Gastroesophageal sphincter (tissue), 4 donors: Measurements from ENCODE around the gene TSPAN15. TPM values are rescaled to one million over a fixed set of nuclear protein-coding genes. Genes with fewer than 3 reads are reported as not detected.
"Not testable (repeated sequence)": the region's sequence is repeated elsewhere in the genome, so short reads cannot be mapped to it uniquely, and the experiment has no call there.

Source experiments
- ATAC-seq: fragments of 150-250 bp; one replicate; pipeline ENCODE4 v1.9.1; 2016; ENCODE audit warnings: mild to moderate bottlenecking, moderate library complexity
- H3K27ac ChIP-seq, 4 donors: fragments of 200-600 bp; sonication (generic) in 3 of 4; 1 replicate in 3 of 4; 2 replicates in 1 of 4; pipeline ENCODE4 v1.5.1; 2016 to 2019
- H3K27me3 ChIP-seq: fragments of 200-600 bp; sonication (generic); one replicate; pipeline ENCODE4 v1.5.1; 2019
- H3K36me3 ChIP-seq, 2 donors: fragments of 200-600 bp; sonication (generic); one replicate each; pipeline ENCODE4 v1.5.1; 2019; ENCODE audit warnings: control low read depth in 1 of 2
- H3K4me1 ChIP-seq, 3 donors: fragments of 200-600 bp; sonication (generic); 1 replicate in 2 of 3; 2 replicates in 1 of 3; pipeline ENCODE4 v1.5.1; 2016 to 2019; ENCODE audit warnings: control low read depth in 2 of 3
- H3K4me3 ChIP-seq, 2 donors: fragments of 200-600 bp; sonication (generic); one replicate each; pipeline ENCODE4 v1.5.1; 2019; ENCODE audit warnings: mild to moderate bottlenecking in 1 of 2, moderate library complexity in 1 of 2
- H3K9me3 ChIP-seq, 3 donors: fragments of 200-600 bp; sonication (generic); one replicate each; pipeline ENCODE4 v1.5.1; 2017 to 2019; ENCODE audit warnings: control low read depth in 2 of 3
- CTCF ChIP-seq, 4 experiments: fragments of 200-600 bp in 2 of 4; fragments of 450-650 bp in 2 of 4; sonication (generic) in 1 of 4; IDR thresholded peaks; one replicate each; pipeline ENCODE4 v1.5.1; 2017 to 2019; ENCODE audit warnings: antibody characterized with exemption in 4 of 4, mild to moderate bottlenecking in 2 of 4, moderate library complexity in 2 of 4
- EP300 ChIP-seq: sonication (generic); formaldehyde crosslinking; IDR thresholded peaks from one replicate; pipeline ENCODE4 v1.6.1; 2017; ENCODE audit warnings: antibody characterized with exemption, mild to moderate bottlenecking
- POLR2A ChIP-seq, 2 donors: fragments of 450-650 bp; IDR thresholded peaks; one replicate each; pipeline ENCODE4 v1.6.1; 2017; ENCODE audit warnings: antibody characterized with exemption in 2 of 2, mild to moderate bottlenecking in 2 of 2, moderate library complexity in 1 of 2
- POLR2AphosphoS5 ChIP-seq: sonication (generic); formaldehyde crosslinking; IDR thresholded peaks from one replicate; pipeline ENCODE4 v1.6.1; 2017; ENCODE audit warnings: antibody characterized with exemption
- WGBS, 2 donors: methylation state at CpG; one replicate each; pipeline ENCODE4 v1.1.5; 2018; ENCODE audit warnings: low coverage in 1 of 2; 5-methylcytosine and 5-hydroxymethylcytosine counted together
- total RNA-seq, 4 donors: library from RNA; depleted of rRNA; stranded (reverse); fragments of >200 nt; gene quantifications; one replicate each; pipeline ENCODE4 v1.1.0, GENCODE V29; 2016

TSPAN15 gene
- total RNA-seq, 4 donors from 2014 or later = 51.9 to 66.7 (median 58.1) TPM

GRCh38 chr10:69483963-69484362 is 32.7 kb downstream of the TSPAN15 start:
- Histone ChIP-seq H3K27me3 (no peaks in the 10 kb centered on the region), H3K27ac (peak overlapping the region; percentile 82 to 90 (median 88)), H3K4me3 (no peak overlapping the region), H3K9me3 (peaks cover 0 to 4% (median 0%) of the 10 kb centered on the region in 3 donors), H3K36me3 (peaks cover 0 to 14% of the 10 kb centered on the region in 2 donors), H3K4me1 (peaks cover 28 to 94% (median 59%) of the 10 kb centered on the region in 3 donors)
- ATAC-seq = peak; percentile 16
- no peak for TF ChIP-seq POLR2A (IDR thresholded peaks at IDR 0.05)
- no peak for TF ChIP-seq EP300
- peak; percentile 29 for TF ChIP-seq POLR2AphosphoS5
- 50% methylated on average over 2 of the region's 5 CpGs; no CpG with 5 or more reads in 1 of the 2 donors for WGBS, 2 donors

GRCh38 chr10:69484736-69485135 is 33.5 kb downstream of the TSPAN15 start:
- Histone ChIP-seq H3K27me3 (no peaks in the 10 kb centered on the region), H3K4me3 (no peak overlapping the region), H3K4me1 (peaks cover 26 to 88% (median 51%) of the 10 kb centered on the region in 3 donors), H3K27ac (peak overlapping the region; percentile 82 to 90 (median 88)), H3K36me3 (peaks cover 0 to 14% of the 10 kb centered on the region in 2 donors), H3K9me3 (peaks cover 0 to 11% (median 0%) of the 10 kb centered on the region in 3 donors)
- no peak for ATAC-seq
- TF ChIP-seq POLR2A (IDR thresholded peaks at IDR 0.05) (no peak), CTCF (IDR thresholded peaks at IDR 0.05) (no peak), EP300 (no peak), POLR2AphosphoS5 (no peak)
- 53% methylated on average over 3 of the region's 7 CpGs; no CpG with 5 or more reads in 1 of the 2 donors for WGBS, 2 donors

- Histone ChIP-seq H3K4me1 (peaks cover 7 to 88% (median 32%) of the 10 kb centered on the region in 3 donors), H3K27me3 (no peaks in the 10 kb centered on the region), H3K36me3 (peaks cover 0 to 14% of the 10 kb centered on the region in 2 donors), H3K4me3 (no peak overlapping the region), H3K9me3 (peaks cover 0 to 13% (median 0%) of the 10 kb centered on the region in 3 donors), H3K27ac (peak overlapping the region; percentile 43 to 90 (median 88))
- 17% methylated on average over 3 of the region's 9 CpGs; no CpG with 5 or more reads in 1 of the 2 donors for WGBS, 2 donors
- TF ChIP-seq POLR2A (IDR thresholded peaks at IDR 0.05) (no peak), POLR2AphosphoS5 (peak; percentile 8)
- ATAC-seq = no peak
Observed at GRCh38 chr10:69486922-69487730, 35.9 kb downstream of the TSPAN15 start.

- peak overlapping the region in 2 of 4 donors; percentile 86 to 90 for H3K27ac ChIP-seq
- 91 to 100% methylated on average over 2 to 3 of the region's 4 CpGs for WGBS, 2 donors
- peaks cover 0 to 13% (median 0%) of the 10 kb centered on the region in 3 donors for H3K9me3 ChIP-seq
- H3K4me1 ChIP-seq = peaks cover 0 to 88% (median 32%) of the 10 kb centered on the region in 3 donors
- not testable (repeated sequence) for H3K4me3 ChIP-seq, ATAC-seq, H3K27me3 ChIP-seq
- H3K36me3 ChIP-seq = peaks cover 0 to 14% of the 10 kb centered on the region in 2 donors
Observed at GRCh38 chr10:69488149-69488844, 37.0 kb downstream of the TSPAN15 start.

GRCh38 chr10:69488856-69489255 is 37.6 kb downstream of the TSPAN15 start:
- peaks cover 0 to 13% (median 0%) of the 10 kb centered on the region in 3 donors for H3K9me3 ChIP-seq
- H3K36me3 ChIP-seq = peaks cover 0 to 14% of the 10 kb centered on the region in 2 donors
- not testable (repeated sequence) for H3K27me3 ChIP-seq, H3K4me3 ChIP-seq, ATAC-seq
- H3K27ac ChIP-seq = peak overlapping the region in 1 of 4 donors; percentile 90
- peaks cover 0 to 88% (median 27%) of the 10 kb centered on the region in 3 donors for H3K4me1 ChIP-seq
- WGBS, 2 donors = 88 to 95% methylated on average over 6 of the region's 6 CpGs

- no peak overlapping the region for H3K4me3 ChIP-seq
- ATAC-seq = no peak
- peaks cover 0 to 88% (median 24%) of the 10 kb centered on the region in 3 donors for H3K4me1 ChIP-seq
- H3K36me3 ChIP-seq = peaks cover 0 to 13% of the 10 kb centered on the region in 2 donors
- 100% methylated on average over 2 of the region's 9 CpGs for WGBS, 2 donors
- H3K27ac ChIP-seq = peak overlapping the region in 3 of 4 donors; percentile 82 to 84 (median 83)
- no peaks in the 10 kb centered on the region for H3K27me3 ChIP-seq
- H3K9me3 ChIP-seq = peaks cover 0 to 13% (median 0%) of the 10 kb centered on the region in 3 donors
- TF ChIP-seq EP300 (no peak), CTCF (IDR thresholded peaks at IDR 0.05) (no peak), POLR2AphosphoS5 (no peak), POLR2A (IDR thresholded peaks at IDR 0.05) (no peak)
Observed at GRCh38 chr10:69489506-69490090, 38.3 kb downstream of the TSPAN15 start.
